HepG2 (cell line): ENCODE data around the gene RANBP3. TPM values are rescaled to one million over a fixed set of nuclear protein-coding genes. Genes with fewer than 3 reads are reported as not detected.
A peak's percentile ranks its signal among the peaks of the same experiment; 100 is the strongest.

Experiments used
- BCL6 ChIP-seq: IDR thresholded peaks from 2 replicates; pipeline ENCODE4 v1.6.1; 2016; ENCODE audit warnings: missing genetic modification reagents, missing compliant biosample characterization
- CREB1 ChIP-seq, 2 experiments: fragments of 450-650 bp in 1 of 2; IDR thresholded peaks; 2 replicates each; pipeline ENCODE4 v1.6.1; 2016 to 2017; ENCODE audit warnings: control low read depth in 1 of 2, mild to moderate bottlenecking in 1 of 2, missing compliant biosample characterization in 1 of 2, missing genetic modification characterization in 1 of 2
- ELF4 ChIP-seq: sonication (generic); formaldehyde crosslinking; IDR thresholded peaks from 2 replicates; pipeline ENCODE4 v1.5.0; 2020; ENCODE audit warnings: missing genetic modification reagents, mild to moderate bottlenecking, moderate library complexity, borderline replicate concordance
- HNRNPLL ChIP-seq: fragments of 200-400 bp; formaldehyde crosslinking; IDR thresholded peaks from 2 replicates; pipeline ENCODE4 v1.6.1; 2017; ENCODE audit warnings: mild to moderate bottlenecking, low read depth, low read length; ENCODE audit not compliant: poor library complexity, severe bottlenecking
- ISX ChIP-seq: sonication (generic); formaldehyde crosslinking; conservative IDR thresholded peaks from 2 replicates; pipeline ENCODE4 v1.5.0; 2020; ENCODE audit warnings: missing genetic modification reagents
- KDM3A ChIP-seq: IDR thresholded peaks from 2 replicates; pipeline ENCODE4 v1.6.1; 2018; ENCODE audit warnings: low read depth, missing compliant biosample characterization
- NFIB ChIP-seq: sonication (generic); formaldehyde crosslinking; IDR thresholded peaks from 2 replicates; pipeline ENCODE4 v1.9.0; 2021; ENCODE audit warnings: missing genetic modification reagents, mild to moderate bottlenecking, borderline replicate concordance
- SPEN ChIP-seq: sonication (generic); formaldehyde crosslinking; IDR thresholded peaks from 2 replicates; pipeline ENCODE4 v1.5.1; 2020; ENCODE audit warnings: low read depth, mild to moderate bottlenecking, missing genetic modification reagents
- TSC22D2 ChIP-seq: sonication (generic); formaldehyde crosslinking; IDR thresholded peaks from 2 replicates; pipeline ENCODE4 v1.5.1; 2020; ENCODE audit warnings: missing genetic modification reagents, mild to moderate bottlenecking, borderline replicate concordance
- ZNF205 ChIP-seq: IDR thresholded peaks from 2 replicates; pipeline ENCODE4 v1.6.1; 2018; ENCODE audit warnings: missing biosample characterization, missing genetic modification reagents
- ZNF510 ChIP-seq: sonication (generic); formaldehyde crosslinking; IDR thresholded peaks from 2 replicates; pipeline ENCODE4 v1.4.0; 2020; ENCODE audit warnings: low read depth, mild to moderate bottlenecking, missing genetic modification reagents
- polyA plus RNA-seq, 8 experiments: library from polyadenylated mRNA; depleted of rRNA in 3 of 8; stranded (reverse) in 7 of 8; unstranded in 1 of 8; fragments of >200 nt; fragmentation: Illumina TruSeq in 4 of 8; extraction: Trizol in 4 of 8; gene quantifications; 2 replicates each; pipeline versions ENCODE4 v1.2.1 to v1.2.3, GENCODE V29; 2011 to 2016; ENCODE audit warnings: low read depth in 4 of 8, missing spikeins in 1 of 8, mixed read lengths in 1 of 8; ENCODE audit not compliant: insufficient read depth in 1 of 8
- total RNA-seq, 5 experiments: library from RNA; depleted of rRNA; stranded (reverse); fragments of >200 nt; fragmentation: Illumina TruSeq; extraction: Trizol; gene quantifications; 2 replicates each; pipeline ENCODE4 v1.2.3, GENCODE V29; 2016; ENCODE audit warnings: low read depth in 1 of 5
- TF ChIP-seq, protein P1 (sequence below): sonication (generic); formaldehyde crosslinking; IDR thresholded peaks from 2 replicates; pipeline ENCODE4 v1.9.0; 2021; ENCODE audit warnings: missing genetic modification reagents, borderline replicate concordance
- TF ChIP-seq, protein P2 (sequence below): sonication (generic); formaldehyde crosslinking; IDR thresholded peaks from 2 replicates; pipeline ENCODE4 v1.4.0; 2020; ENCODE audit warnings: mild to moderate bottlenecking, missing genetic modification reagents
- TF ChIP-seq, protein P3 (sequence below): sonication (generic); formaldehyde crosslinking; IDR thresholded peaks from 2 replicates; pipeline ENCODE4 v1.4.0; 2020; ENCODE audit warnings: missing genetic modification reagents, mild to moderate bottlenecking, borderline replicate concordance
- TF ChIP-seq, protein P4 (sequence below): sonication (generic); formaldehyde crosslinking; IDR thresholded peaks from 2 replicates; pipeline ENCODE4 v1.4.0; 2020; ENCODE audit warnings: missing genetic modification reagents
- TF ChIP-seq, protein P5 (sequence below): sonication (generic); formaldehyde crosslinking; IDR thresholded peaks from 2 replicates; pipeline ENCODE4 v1.5.1; 2020; ENCODE audit warnings: missing genetic modification reagents, mild to moderate bottlenecking, borderline replicate concordance
- TF ChIP-seq, protein P6 (sequence below): sonication (generic); formaldehyde crosslinking; IDR thresholded peaks from 2 replicates; pipeline ENCODE4 v1.5.1; 2020; ENCODE audit warnings: missing genetic modification reagents, mild to moderate bottlenecking, borderline replicate concordance

RANBP3 gene
- total and polyA plus RNA-seq, 2 of the 13 experiments (the other 11 are each of a cell fraction or from before 2014, with no cell fraction given): 39.5 to 149 TPM

DNA sequence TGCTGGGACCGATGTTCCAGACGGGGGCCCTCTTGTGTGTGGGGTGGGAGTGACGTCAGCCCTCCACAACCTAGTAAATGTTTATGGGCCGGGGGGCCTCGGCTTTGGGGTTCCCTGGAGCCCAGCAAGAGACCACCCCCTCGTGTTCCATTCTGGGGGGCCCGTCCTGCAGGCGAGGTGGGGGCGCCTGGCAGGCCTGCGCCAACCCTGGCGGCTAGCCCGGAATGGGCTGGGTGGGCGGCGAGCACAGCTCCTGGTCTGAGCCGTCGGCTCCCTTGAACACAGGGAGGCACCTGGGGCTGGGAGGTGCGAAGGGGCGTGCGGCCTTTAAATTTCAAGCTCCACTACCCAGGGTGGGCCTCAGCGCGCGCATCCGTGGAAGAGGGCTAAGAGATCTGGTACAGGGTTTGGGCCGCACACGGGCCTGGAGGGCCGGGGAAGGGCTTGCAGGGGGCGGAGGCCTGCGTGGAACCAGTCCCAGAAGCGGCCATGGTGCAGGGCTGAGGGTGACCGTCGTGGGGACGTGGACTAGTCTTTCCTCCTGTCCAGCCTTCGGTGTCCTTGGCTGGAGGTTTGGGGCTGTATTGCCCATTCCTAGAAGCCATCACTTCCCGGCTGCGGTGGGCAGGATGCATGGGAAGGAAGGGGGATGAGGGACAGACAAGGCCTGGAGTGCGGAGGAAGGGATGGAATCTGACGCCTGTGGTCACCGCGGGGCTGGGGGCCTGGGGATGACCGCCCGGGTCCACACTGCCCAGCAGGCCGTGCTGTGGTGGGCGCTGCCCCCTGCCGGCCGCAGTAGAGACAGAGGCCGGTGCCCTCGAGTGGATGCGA, 85.8 kb downstream of the RANBP3 start (continued):
- no peak for TF ChIP-seq NFIB (CRISPR knock-in tag)
- TF ChIP-seq, protein P1, sequence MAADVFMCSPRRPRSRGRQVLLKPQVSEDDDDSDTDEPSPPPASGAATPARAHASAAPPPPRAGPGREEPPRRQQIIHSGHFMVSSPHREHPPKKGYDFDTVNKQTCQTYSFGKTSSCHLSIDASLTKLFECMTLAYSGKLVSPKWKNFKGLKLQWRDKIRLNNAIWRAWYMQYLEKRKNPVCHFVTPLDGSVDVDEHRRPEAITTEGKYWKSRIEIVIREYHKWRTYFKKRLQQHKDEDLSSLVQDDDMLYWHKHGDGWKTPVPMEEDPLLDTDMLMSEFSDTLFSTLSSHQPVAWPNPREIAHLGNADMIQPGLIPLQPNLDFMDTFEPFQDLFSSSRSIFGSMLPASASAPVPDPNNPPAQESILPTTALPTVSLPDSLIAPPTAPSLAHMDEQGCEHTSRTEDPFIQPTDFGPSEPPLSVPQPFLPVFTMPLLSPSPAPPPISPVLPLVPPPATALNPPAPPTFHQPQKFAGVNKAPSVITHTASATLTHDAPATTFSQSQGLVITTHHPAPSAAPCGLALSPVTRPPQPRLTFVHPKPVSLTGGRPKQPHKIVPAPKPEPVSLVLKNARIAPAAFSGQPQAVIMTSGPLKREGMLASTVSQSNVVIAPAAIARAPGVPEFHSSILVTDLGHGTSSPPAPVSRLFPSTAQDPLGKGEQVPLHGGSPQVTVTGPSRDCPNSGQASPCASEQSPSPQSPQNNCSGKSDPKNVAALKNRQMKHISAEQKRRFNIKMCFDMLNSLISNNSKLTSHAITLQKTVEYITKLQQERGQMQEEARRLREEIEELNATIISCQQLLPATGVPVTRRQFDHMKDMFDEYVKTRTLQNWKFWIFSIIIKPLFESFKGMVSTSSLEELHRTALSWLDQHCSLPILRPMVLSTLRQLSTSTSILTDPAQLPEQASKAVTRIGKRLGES (CRISPR knock-in tag): no peak
- TF ChIP-seq SPEN: peak; percentile 42; the same call in 1 of the 2 replicates
- TF ChIP-seq, protein P2, sequence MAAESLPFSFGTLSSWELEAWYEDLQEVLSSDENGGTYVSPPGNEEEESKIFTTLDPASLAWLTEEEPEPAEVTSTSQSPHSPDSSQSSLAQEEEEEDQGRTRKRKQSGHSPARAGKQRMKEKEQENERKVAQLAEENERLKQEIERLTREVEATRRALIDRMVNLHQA: no peak
- no peak for TF ChIP-seq TSC22D2
- TF ChIP-seq, protein P3, sequence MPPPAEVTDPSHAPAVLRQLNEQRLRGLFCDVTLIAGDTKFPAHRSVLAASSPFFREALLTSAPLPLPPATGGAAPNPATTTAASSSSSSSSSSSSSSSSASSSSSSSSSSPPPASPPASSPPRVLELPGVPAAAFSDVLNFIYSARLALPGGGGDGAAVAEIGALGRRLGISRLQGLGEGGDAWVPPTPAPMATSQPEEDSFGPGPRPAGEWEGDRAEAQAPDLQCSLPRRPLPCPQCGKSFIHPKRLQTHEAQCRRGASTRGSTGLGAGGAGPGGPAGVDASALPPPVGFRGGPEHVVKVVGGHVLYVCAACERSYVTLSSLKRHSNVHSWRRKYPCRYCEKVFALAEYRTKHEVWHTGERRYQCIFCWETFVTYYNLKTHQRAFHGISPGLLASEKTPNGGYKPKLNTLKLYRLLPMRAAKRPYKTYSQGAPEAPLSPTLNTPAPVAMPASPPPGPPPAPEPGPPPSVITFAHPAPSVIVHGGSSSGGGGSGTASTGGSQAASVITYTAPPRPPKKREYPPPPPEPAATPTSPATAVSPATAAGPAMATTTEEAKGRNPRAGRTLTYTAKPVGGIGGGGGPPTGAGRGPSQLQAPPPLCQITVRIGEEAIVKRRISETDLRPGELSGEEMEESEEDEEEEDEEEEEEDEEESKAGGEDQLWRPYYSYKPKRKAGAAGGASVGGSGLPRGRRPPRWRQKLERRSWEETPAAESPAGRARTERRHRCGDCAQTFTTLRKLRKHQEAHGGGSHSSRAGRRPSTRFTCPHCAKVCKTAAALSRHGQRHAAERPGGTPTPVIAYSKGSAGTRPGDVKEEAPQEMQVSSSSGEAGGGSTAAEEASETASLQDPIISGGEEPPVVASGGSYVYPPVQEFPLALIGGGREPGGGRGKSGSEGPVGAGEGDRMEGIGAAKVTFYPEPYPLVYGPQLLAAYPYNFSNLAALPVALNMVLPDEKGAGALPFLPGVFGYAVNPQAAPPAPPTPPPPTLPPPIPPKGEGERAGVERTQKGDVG (CRISPR knock-in tag): peak; percentile 66
- TF ChIP-seq, protein P4, sequence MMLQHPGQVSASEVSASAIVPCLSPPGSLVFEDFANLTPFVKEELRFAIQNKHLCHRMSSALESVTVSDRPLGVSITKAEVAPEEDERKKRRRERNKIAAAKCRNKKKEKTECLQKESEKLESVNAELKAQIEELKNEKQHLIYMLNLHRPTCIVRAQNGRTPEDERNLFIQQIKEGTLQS (CRISPR knock-in tag): 0 out of 2 replicates have a peak, but pooled peaks have one; percentile 22
- TF ChIP-seq ZNF510 (CRISPR knock-in tag): no peak
- TF ChIP-seq ISX: no peak
- TF ChIP-seq HNRNPLL: peak; percentile 34
- TF ChIP-seq BCL6 (CRISPR knock-in tag): peak; percentile 52
- peak; percentile 84 for TF ChIP-seq KDM3A (CRISPR knock-in tag)
- TF ChIP-seq ELF4 (CRISPR knock-in tag): no peak
- TF ChIP-seq, protein P5, sequence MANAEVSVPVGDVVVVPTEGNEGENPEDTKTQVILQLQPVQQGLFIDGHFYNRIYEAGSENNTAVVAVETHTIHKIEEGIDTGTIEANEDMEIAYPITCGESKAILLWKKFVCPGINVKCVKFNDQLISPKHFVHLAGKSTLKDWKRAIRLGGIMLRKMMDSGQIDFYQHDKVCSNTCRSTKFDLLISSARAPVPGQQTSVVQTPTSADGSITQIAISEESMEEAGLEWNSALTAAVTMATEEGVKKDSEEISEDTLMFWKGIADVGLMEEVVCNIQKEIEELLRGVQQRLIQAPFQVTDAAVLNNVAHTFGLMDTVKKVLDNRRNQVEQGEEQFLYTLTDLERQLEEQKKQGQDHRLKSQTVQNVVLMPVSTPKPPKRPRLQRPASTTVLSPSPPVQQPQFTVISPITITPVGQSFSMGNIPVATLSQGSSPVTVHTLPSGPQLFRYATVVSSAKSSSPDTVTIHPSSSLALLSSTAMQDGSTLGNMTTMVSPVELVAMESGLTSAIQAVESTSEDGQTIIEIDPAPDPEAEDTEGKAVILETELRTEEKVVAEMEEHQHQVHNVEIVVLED (CRISPR knock-in tag): no peak
- TF ChIP-seq CREB1 (IDR thresholded peaks at IDR 0.05): peak; percentile 75
- TF ChIP-seq CREB1 (CRISPR knock-in tag; IDR thresholded peaks at IDR 0.05): no peak
- peak; percentile 35; the same call in 1 of the 2 replicates for TF ChIP-seq ZNF205 (CRISPR knock-in tag)
- TF ChIP-seq, protein P6, sequence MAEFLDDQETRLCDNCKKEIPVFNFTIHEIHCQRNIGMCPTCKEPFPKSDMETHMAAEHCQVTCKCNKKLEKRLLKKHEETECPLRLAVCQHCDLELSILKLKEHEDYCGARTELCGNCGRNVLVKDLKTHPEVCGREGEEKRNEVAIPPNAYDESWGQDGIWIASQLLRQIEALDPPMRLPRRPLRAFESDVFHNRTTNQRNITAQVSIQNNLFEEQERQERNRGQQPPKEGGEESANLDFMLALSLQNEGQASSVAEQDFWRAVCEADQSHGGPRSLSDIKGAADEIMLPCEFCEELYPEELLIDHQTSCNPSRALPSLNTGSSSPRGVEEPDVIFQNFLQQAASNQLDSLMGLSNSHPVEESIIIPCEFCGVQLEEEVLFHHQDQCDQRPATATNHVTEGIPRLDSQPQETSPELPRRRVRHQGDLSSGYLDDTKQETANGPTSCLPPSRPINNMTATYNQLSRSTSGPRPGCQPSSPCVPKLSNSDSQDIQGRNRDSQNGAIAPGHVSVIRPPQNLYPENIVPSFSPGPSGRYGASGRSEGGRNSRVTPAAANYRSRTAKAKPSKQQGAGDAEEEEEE (CRISPR knock-in tag): no peak; the same call in 1 of the 2 replicates
